K562 (cell line): Measurements from ENCODE around the gene EEPD1.

Experiments
- ATF7 ChIP-seq: fragments of 450-650 bp; IDR thresholded peaks from 2 replicates; pipeline ENCODE4 v1.7.1; 2014; ENCODE audit warnings: mild to moderate bottlenecking, moderate library complexity
- EP300 ChIP-seq: IDR thresholded peaks from 2 replicates; pipeline ENCODE4 v1.6.1; 2012; ENCODE audit warnings: low read length, improper control_type of control experiment
- FOXA1 ChIP-seq: fragments of 450-650 bp; IDR thresholded peaks from 2 replicates; pipeline ENCODE4 v1.6.1; 2016; ENCODE audit warnings: mild to moderate bottlenecking, borderline replicate concordance
- FOXM1 ChIP-seq, 2 experiments: fragments of 450-650 bp in 1 of 2; sonication (generic) in 1 of 2; formaldehyde crosslinking in 1 of 2; IDR thresholded peaks; 2 replicates each; pipeline versions ENCODE4 v1.6.1 to v1.9.0; 2017 to 2022; ENCODE audit warnings: low read depth in 2 of 2, mild to moderate bottlenecking in 2 of 2, missing genetic modification reagents in 1 of 2, moderate library complexity in 1 of 2
- GABPA ChIP-seq: fragments of 200-800 bp; sonication (Bioruptor generic); conservative IDR thresholded peaks from 2 replicates; pipeline ENCODE4 v1.6.1; 2016; ENCODE audit warnings: low read depth, missing genetic modification characterization, missing compliant biosample characterization
- JUND ChIP-seq, 2 experiments: IDR thresholded peaks; 2 replicates in 1 of 2; 3 replicates in 1 of 2; pipeline ENCODE4 v1.6.1; 2011; ENCODE audit warnings: borderline replicate concordance in 2 of 2, low read depth in 2 of 2, low read length in 2 of 2, improper control_type of control experiment in 1 of 2, missing biosample characterization in 1 of 2, missing genetic modification characterization in 1 of 2, missing genetic modification reagents in 1 of 2
- MAFK ChIP-seq: IDR thresholded peaks from 2 replicates; pipeline ENCODE4 v1.6.1; 2011; ENCODE audit warnings: low read length, improper control_type of control experiment
- POLR2A ChIP-seq: fragments of 450-650 bp; conservative IDR thresholded peaks from 2 replicates; pipeline ENCODE4 v1.6.1; 2016
- POLR2AphosphoS5 ChIP-seq: IDR thresholded peaks from 2 replicates; pipeline ENCODE4 v1.6.1; 2011; ENCODE audit warnings: mild to moderate bottlenecking, low read depth, low read length, moderate library complexity; ENCODE audit not compliant: control insufficient read depth, insufficient read depth
- RFX5 ChIP-seq: IDR thresholded peaks from 2 replicates; pipeline ENCODE4 v1.6.1; 2011; ENCODE audit warnings: low read depth, mild to moderate bottlenecking, improper control_type of control experiment, low read length
- SMAD3 ChIP-seq: fragments of 450-650 bp; formaldehyde crosslinking; conservative IDR thresholded peaks from 2 replicates; pipeline ENCODE4 v1.4.0; 2020; ENCODE audit warnings: mild to moderate bottlenecking
- TF ChIP-seq, protein P1 (sequence below): sonication (generic); formaldehyde crosslinking; IDR thresholded peaks from 2 replicates; pipeline ENCODE4 v1.8.1; 2023; ENCODE audit warnings: mild to moderate bottlenecking, missing genetic modification reagents

DNA sequence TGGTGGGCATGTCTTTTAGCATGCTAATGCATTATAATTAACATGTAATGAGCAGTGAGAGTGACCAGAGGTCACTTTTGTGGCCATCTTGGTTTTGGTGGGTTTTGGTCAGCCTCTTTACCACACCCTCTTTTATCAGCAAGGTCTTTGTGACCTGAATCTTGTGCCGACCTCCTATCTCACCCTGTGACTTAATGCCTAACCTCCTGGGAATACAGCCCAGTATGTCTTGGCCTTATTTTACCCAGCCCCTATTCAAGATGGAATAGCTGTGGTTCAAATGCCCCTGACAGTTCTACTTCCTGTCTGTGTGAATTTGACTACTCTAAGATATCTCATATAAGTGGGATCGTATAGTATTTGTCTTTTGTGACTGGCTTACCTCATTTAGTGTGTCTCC lies 85.1 kb downstream of the EEPD1 start:
- TF ChIP-seq FOXA1 (no peak), POLR2AphosphoS5 (no peak), EP300 (no peak), GABPA (tag) (peak; percentile 38), MAFK (no peak), POLR2A (no peak), JUND (IDR thresholded peaks at IDR 0.05; ENCODE audit: borderline replicate concordance, low read depth, low read length) (no peak), JUND (tag; IDR thresholded peaks at IDR 0.05; ENCODE audit: borderline replicate concordance, low read depth, low read length) (no peak), RFX5 (no peak), FOXM1 (IDR thresholded peaks at IDR 0.05; ENCODE audit: low read depth) (no peak), FOXM1 (CRISPR knock-in tag; IDR thresholded peaks at IDR 0.05; ENCODE audit: low read depth) (no peak), SMAD3 (CRISPR knock-in tag) (no peak), ATF7 (no peak)
- TF ChIP-seq, protein P1, sequence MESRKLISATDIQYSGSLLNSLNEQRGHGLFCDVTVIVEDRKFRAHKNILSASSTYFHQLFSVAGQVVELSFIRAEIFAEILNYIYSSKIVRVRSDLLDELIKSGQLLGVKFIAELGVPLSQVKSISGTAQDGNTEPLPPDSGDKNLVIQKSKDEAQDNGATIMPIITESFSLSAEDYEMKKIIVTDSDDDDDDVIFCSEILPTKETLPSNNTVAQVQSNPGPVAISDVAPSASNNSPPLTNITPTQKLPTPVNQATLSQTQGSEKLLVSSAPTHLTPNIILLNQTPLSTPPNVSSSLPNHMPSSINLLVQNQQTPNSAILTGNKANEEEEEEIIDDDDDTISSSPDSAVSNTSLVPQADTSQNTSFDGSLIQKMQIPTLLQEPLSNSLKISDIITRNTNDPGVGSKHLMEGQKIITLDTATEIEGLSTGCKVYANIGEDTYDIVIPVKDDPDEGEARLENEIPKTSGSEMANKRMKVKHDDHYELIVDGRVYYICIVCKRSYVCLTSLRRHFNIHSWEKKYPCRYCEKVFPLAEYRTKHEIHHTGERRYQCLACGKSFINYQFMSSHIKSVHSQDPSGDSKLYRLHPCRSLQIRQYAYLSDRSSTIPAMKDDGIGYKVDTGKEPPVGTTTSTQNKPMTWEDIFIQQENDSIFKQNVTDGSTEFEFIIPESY (CRISPR knock-in tag): no peak
